OCI-LY1 (cell line): Measurements from ENCODE around the gene NDFIP1.

ENCODE experiments used
- EZH2 ChIP-seq: fragments of 200-600 bp; sonication (generic), shearing (Covaris generic); IDR thresholded peaks from 2 replicates; pipeline ENCODE4 v1.8.0; 2017; ENCODE audit warnings: borderline replicate concordance, mixed run types, mild to moderate bottlenecking, antibody characterized with exemption, low read length, moderate library complexity, mixed read lengths
- TF ChIP-seq, protein P1 (sequence below): fragments of 200-600 bp; sonication (generic), shearing (Covaris generic); IDR thresholded peaks from 2 replicates; pipeline ENCODE4 v1.5.1; 2017; ENCODE audit warnings: mild to moderate bottlenecking, antibody characterized with exemption, low read length, moderate library complexity, mixed read lengths

DNA sequence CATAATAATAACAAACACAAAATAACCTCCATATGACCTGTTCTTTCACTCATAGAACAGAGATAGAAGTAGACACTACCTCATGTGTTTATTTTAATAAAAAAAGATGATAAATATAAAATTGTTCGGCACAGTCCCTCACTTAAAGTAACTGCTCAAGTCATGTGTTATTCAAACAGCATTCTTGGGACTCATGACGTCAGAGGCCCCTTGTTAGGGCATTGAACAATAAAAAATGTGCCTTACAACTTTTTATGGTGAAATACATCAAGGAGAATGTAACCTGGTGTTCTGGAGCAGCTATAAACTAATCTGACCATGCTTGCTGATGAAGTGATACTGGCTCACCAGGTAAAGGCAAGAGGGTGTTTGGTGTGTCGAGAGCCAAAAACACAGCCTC lies 12.2 kb upstream of the NDFIP1 start:
- TF ChIP-seq, protein P1, sequence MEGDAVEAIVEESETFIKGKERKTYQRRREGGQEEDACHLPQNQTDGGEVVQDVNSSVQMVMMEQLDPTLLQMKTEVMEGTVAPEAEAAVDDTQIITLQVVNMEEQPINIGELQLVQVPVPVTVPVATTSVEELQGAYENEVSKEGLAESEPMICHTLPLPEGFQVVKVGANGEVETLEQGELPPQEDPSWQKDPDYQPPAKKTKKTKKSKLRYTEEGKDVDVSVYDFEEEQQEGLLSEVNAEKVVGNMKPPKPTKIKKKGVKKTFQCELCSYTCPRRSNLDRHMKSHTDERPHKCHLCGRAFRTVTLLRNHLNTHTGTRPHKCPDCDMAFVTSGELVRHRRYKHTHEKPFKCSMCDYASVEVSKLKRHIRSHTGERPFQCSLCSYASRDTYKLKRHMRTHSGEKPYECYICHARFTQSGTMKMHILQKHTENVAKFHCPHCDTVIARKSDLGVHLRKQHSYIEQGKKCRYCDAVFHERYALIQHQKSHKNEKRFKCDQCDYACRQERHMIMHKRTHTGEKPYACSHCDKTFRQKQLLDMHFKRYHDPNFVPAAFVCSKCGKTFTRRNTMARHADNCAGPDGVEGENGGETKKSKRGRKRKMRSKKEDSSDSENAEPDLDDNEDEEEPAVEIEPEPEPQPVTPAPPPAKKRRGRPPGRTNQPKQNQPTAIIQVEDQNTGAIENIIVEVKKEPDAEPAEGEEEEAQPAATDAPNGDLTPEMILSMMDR, result no peak
- no peak for TF ChIP-seq EZH2
